Measurements from ENCODE around the gene LECT2. TPM values are rescaled to one million over a fixed set of nuclear protein-coding genes. Genes with fewer than 3 reads are reported as not detected.

Gene LECT2
- polyA plus RNA-seq, 1 donor (not counting 4 experiments of a cell fraction or from before 2014, with no cell fraction given) = not detected

DNA sequence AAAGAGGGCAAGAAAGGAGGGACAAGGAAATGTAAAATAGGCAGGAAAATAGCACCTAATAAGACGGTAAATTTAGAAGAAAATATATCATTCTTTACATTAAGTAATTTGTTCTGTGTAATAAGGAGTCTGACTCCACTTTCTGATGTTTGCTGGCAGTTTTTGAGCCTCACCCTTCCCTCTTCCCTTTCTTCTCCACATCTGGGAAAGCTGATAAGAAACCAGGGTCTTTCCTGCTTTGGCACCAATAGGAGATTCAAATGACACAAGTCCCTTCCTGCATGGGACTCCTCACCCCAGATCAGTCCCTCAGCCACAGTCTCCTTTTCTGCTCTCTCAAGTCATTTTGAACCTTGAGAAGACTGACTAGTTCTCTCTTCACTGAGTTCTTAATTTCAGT is 31.2 kb upstream of the LECT2 start:
- TF ChIP-seq EZH2 (IDR thresholded peaks at IDR 0.05; ENCODE audit: low read length) (no peak), CTCF (optimal IDR thresholded peaks at IDR 0.05 in 1 of 3, IDR thresholded peaks at IDR 0.05 in 1 of 3, conservative IDR thresholded peaks at IDR 0.05 in 1 of 3; ENCODE audit: extremely low read depth in 1 of 3, insufficient read depth in 2 of 3, low read length in 3 of 3) (no peak)
- H3K9me1 ChIP-seq (ENCODE audit: control insufficient read depth, extremely low read depth, insufficient read depth, low read length) = no peaks in the 10 kb centered on the region
- H3K4me3 ChIP-seq (ENCODE audit: control insufficient read depth in 2 of 3, extremely low read depth in 1 of 3, insufficient read depth in 2 of 3, low read depth in 1 of 3, low read length in 3 of 3) = no peak overlapping the region
- no peaks in the 10 kb centered on the region for H3K4me1 ChIP-seq (ENCODE audit: control insufficient read depth, extremely low read depth, insufficient read depth, low read length)
- no peak overlapping the region for H2AFZ ChIP-seq (ENCODE audit: control insufficient read depth, low read length)
- dilution Hi-C loops (cut with MboI; ENCODE audit: extremely low pct_ligation_motif_present, low sequenced_read_pairs) = no loop called here
- no peaks in the 10 kb centered on the region for H3K9me3 ChIP-seq (ENCODE audit: control insufficient read depth, low read depth, low read length)
- DNase-seq (ENCODE audit: low read depth, low spot score) = no peak
- no peak overlapping the region for H3K4me2 ChIP-seq (ENCODE audit: control insufficient read depth, extremely low read depth, insufficient read depth, low read depth, low read length)
- H3K79me2 ChIP-seq (ENCODE audit: control insufficient read depth, insufficient read depth, low read length) = no peaks in the 10 kb centered on the region
- no peaks in the 10 kb centered on the region for H3K36me3 ChIP-seq (ENCODE audit: control insufficient read depth in 2 of 2, extremely low read depth in 1 of 2, insufficient read depth in 2 of 2, low read length in 2 of 2)
- FAIRE-seq = no peak
- H3K27ac ChIP-seq (ENCODE audit: control insufficient read depth, insufficient read depth, low read length) = no peak overlapping the region
- no peak overlapping the region for H3K9ac ChIP-seq (ENCODE audit: control insufficient read depth, extremely low read depth, insufficient read depth, low read length)
- H4K20me1 ChIP-seq (ENCODE audit: control insufficient read depth, extremely low read depth, insufficient read depth, low read length) = no peaks in the 10 kb centered on the region
- H3K27me3 ChIP-seq (ENCODE audit: control insufficient read depth, extremely low read depth, insufficient read depth, low read length) = no peaks in the 10 kb centered on the region

- Histone ChIP-seq H3K9me1 (ENCODE audit: control insufficient read depth, extremely low read depth, insufficient read depth, low read length) (no peaks in the 10 kb centered on the region), H3K27me3 (ENCODE audit: control insufficient read depth, extremely low read depth, insufficient read depth, low read length) (no peaks in the 10 kb centered on the region), H3K36me3 (ENCODE audit: control insufficient read depth in 2 of 2, extremely low read depth in 1 of 2, insufficient read depth in 2 of 2, low read length in 2 of 2) (no peaks in the 10 kb centered on the region), H4K20me1 (ENCODE audit: control insufficient read depth, extremely low read depth, insufficient read depth, low read length) (no peaks in the 10 kb centered on the region), H3K27ac (ENCODE audit: control insufficient read depth, insufficient read depth, low read length) (no peak overlapping the region), H3K9me3 (ENCODE audit: control insufficient read depth, low read depth, low read length) (no peaks in the 10 kb centered on the region), H3K4me2 (ENCODE audit: control insufficient read depth, extremely low read depth, insufficient read depth, low read depth, low read length) (no peak overlapping the region), H3K9ac (ENCODE audit: control insufficient read depth, extremely low read depth, insufficient read depth, low read length) (no peak overlapping the region), H3K4me3 (ENCODE audit: control insufficient read depth in 2 of 3, extremely low read depth in 1 of 3, insufficient read depth in 2 of 3, low read depth in 1 of 3, low read length in 3 of 3) (no peak overlapping the region), H2AFZ (ENCODE audit: control insufficient read depth, low read length) (no peak overlapping the region), H3K79me2 (ENCODE audit: control insufficient read depth, insufficient read depth, low read length) (no peaks in the 10 kb centered on the region), H3K4me1 (ENCODE audit: control insufficient read depth, extremely low read depth, insufficient read depth, low read length) (no peaks in the 10 kb centered on the region)
- TF ChIP-seq CTCF (optimal IDR thresholded peaks at IDR 0.05 in 1 of 3, IDR thresholded peaks at IDR 0.05 in 1 of 3, conservative IDR thresholded peaks at IDR 0.05 in 1 of 3; ENCODE audit: extremely low read depth in 1 of 3, insufficient read depth in 2 of 3, low read length in 3 of 3) (no peak), EZH2 (IDR thresholded peaks at IDR 0.05; ENCODE audit: low read length) (no peak)
- FAIRE-seq = no peak
- dilution Hi-C loops (cut with MboI; ENCODE audit: extremely low pct_ligation_motif_present, low sequenced_read_pairs) = no loop called here
- no peak for DNase-seq (ENCODE audit: low read depth, low spot score)
Observed at GRCh38 chr5:135980620-135981019, 25.8 kb upstream of the LECT2 start.
